PC-9 (cell line): ENCODE results near the gene IL1A. TPM values are rescaled to one million over a fixed set of nuclear protein-coding genes. Genes with fewer than 3 reads are reported as not detected.

Experiments
- BruUV-seq: library from RNA; stranded (reverse); fragments of 400-500 nt; replicated peaks from 2 replicates; lab custom pipeline; 2021; lab: Mats Ljungman, UMichigan
- CTCF ChIA-PET: fragments of 300-600 bp; sonication (Branson Sonifier 250); formaldehyde crosslinking; loops from one replicate; lab custom pipeline; 2022; ENCODE audit warnings: antibody characterized with exemption; lab: Charles Lee
- POLR2A ChIA-PET: fragments of 300-600 bp; sonication (Branson Sonifier 250); formaldehyde crosslinking; loops from one replicate; lab custom pipeline; 2022; ENCODE audit warnings: antibody characterized with exemption; ENCODE audit not compliant: unreplicated experiment; lab: Charles Lee
- DNase-seq, 2 experiments: peaks; one replicate each; pipeline versions ENCODE4 v3.0.0 to v3.0.0-alpha.2; 2015 to 2022; ENCODE audit warnings: mixed read lengths in 1 of 2
- H2AFZ ChIP-seq: fragments of 200-600 bp; sonication (generic); 2 replicates; pipeline ENCODE4 v1.8.1; 2017; ENCODE audit warnings: antibody characterized with exemption
- H3F3A ChIP-seq: fragments of 200-600 bp; sonication (generic); 2 replicates; pipeline ENCODE4 v1.8.1; 2017; ENCODE audit warnings: antibody characterized with exemption, mild to moderate bottlenecking, low read depth; ENCODE audit not compliant: insufficient read depth
- H3K27ac ChIP-seq: fragments of 200-600 bp; sonication (generic); 2 replicates; pipeline ENCODE4 v1.6.1; 2016; ENCODE audit warnings: mixed run types
- H3K27me3 ChIP-seq: fragments of 200-600 bp; sonication (generic); 2 replicates; pipeline ENCODE4 v1.6.1; 2016; ENCODE audit warnings: low read depth, mixed run types; ENCODE audit not compliant: insufficient read depth
- H3K36me3 ChIP-seq: fragments of 200-600 bp; sonication (generic); 2 replicates; pipeline ENCODE4 v1.6.1; 2016; ENCODE audit warnings: low read depth, mixed run types
- H3K4me1 ChIP-seq: fragments of 200-600 bp; sonication (generic); replicated peaks from 2 replicates; pipeline ENCODE4 v1.6.1; 2016; ENCODE audit warnings: mixed run types; ENCODE audit not compliant: insufficient read depth
- H3K4me2 ChIP-seq: fragments of 200-600 bp; sonication (generic); 2 replicates; pipeline ENCODE4 v1.6.1; 2017; ENCODE audit warnings: mixed run types
- H3K4me3 ChIP-seq: fragments of 200-600 bp; sonication (generic); 2 replicates; pipeline ENCODE4 v1.6.1; 2016; ENCODE audit warnings: mixed run types
- H3K79me2 ChIP-seq: fragments of 200-600 bp; sonication (generic); 2 replicates; pipeline ENCODE4 v1.6.1; 2017; ENCODE audit warnings: low read depth, mixed run types
- H3K9me2 ChIP-seq: fragments of 200-600 bp; sonication (generic); 2 replicates; pipeline ENCODE4 v1.8.1; 2017; ENCODE audit warnings: mild to moderate bottlenecking; ENCODE audit not compliant: insufficient read depth
- H3K9me3 ChIP-seq: fragments of 200-600 bp; sonication (generic); 2 replicates; pipeline ENCODE4 v1.8.1; 2016; ENCODE audit warnings: low read depth; ENCODE audit not compliant: insufficient read depth
- H4K20me1 ChIP-seq: fragments of 200-600 bp; sonication (generic); 2 replicates; pipeline ENCODE4 v1.8.1; 2017; ENCODE audit not compliant: insufficient read depth
- CTCF ChIP-seq: fragments of 200-600 bp; sonication (generic); conservative IDR thresholded peaks from 2 replicates; pipeline ENCODE4 v1.6.1; 2017; ENCODE audit warnings: mixed run types, antibody characterized with exemption, mild to moderate bottlenecking, moderate library complexity
- EZH2 ChIP-seq: fragments of 200-600 bp; sonication (generic); IDR thresholded peaks from 2 replicates; pipeline ENCODE4 v1.8.0; 2017; ENCODE audit warnings: antibody characterized with exemption, low read depth
- intact Hi-C: fragments of 100-400 bp; cut with micrococcal nuclease; formaldehyde crosslinking; loops from one replicate; pipeline ENCODE4 v1.10.0; 2022; ENCODE audit not compliant: unreplicated experiment
- total RNA-seq: library from RNA; stranded (reverse); gene quantifications from 2 replicates; pipeline ENCODE4 v1.2.3, GENCODE V29; 2021

Gene IL1A
- total RNA-seq, 1 experiment from 2014 or later: 0.55 TPM

GRCh38 chr2:112795774-112796173, 11.5 kb upstream of the IL1A start:
- no peaks in the 10 kb centered on the region for H4K20me1 ChIP-seq
- H3K4me2 ChIP-seq: peak overlapping the region; percentile 57
- H3K36me3 ChIP-seq: no peaks in the 10 kb centered on the region
- H3K9me3 ChIP-seq: peaks cover 17% of the 10 kb centered on the region
- no peak overlapping the region for H3K4me3 ChIP-seq
- H3K4me1 ChIP-seq: peaks cover 47% of the 10 kb centered on the region
- intact Hi-C loops: loop anchor here (2.0 kb wide), 1 partner anchor 41 kb away; the partner anchor contains the start of gene IL1B
- CTCF ChIA-PET: interaction anchor here (0.6 kb wide), 1 partner anchor 196 kb away, joined by 10 read pairs; no protein-coding TSS in a partner anchor
- peaks cover 47% of the 10 kb centered on the region for H3F3A ChIP-seq
- TF ChIP-seq EZH2 (no peak), CTCF (no peak)
- no peaks in the 10 kb centered on the region for H3K79me2 ChIP-seq
- POLR2A ChIA-PET: interaction anchor here (0.7 kb wide), 1 partner anchor 16 kb away, joined by 4 read pairs; no protein-coding TSS in a partner anchor
- H3K27me3 ChIP-seq: no peaks in the 10 kb centered on the region
- H2AFZ ChIP-seq: no peak overlapping the region
- H3K27ac ChIP-seq: peak overlapping the region; percentile 99
- DNase-seq: peak; percentile 70 to 92
- BruUV-seq: no TSS peak
- H3K9me2 ChIP-seq: no peaks in the 10 kb centered on the region

GRCh38 chr2:112794841-112795240, 10.5 kb upstream of the IL1A start:
- BruUV-seq: no TSS peak
- peak overlapping the region; percentile 57 for H3K4me2 ChIP-seq
- H3K9me3 ChIP-seq: peaks cover 20% of the 10 kb centered on the region
- H3F3A ChIP-seq: peaks cover 47% of the 10 kb centered on the region
- peak in 1 of 2 experiments; percentile 39 for DNase-seq
- H3K9me2 ChIP-seq: no peaks in the 10 kb centered on the region
- no peaks in the 10 kb centered on the region for H3K36me3 ChIP-seq
- peaks cover 51% of the 10 kb centered on the region for H3K4me1 ChIP-seq
- no peak for TF ChIP-seq EZH2
- no peak for TF ChIP-seq CTCF
- H3K79me2 ChIP-seq: no peaks in the 10 kb centered on the region
- intact Hi-C loops: loop anchor here (1.0 to 2.0 kb wide), 3 partner anchors 31 to 96 kb away; partner anchors contain the start of genes CKAP2L and IL1B
- H3K27ac ChIP-seq: peak overlapping the region; percentile 99
- POLR2A ChIA-PET: interaction anchor here (0.6 kb wide), 1 partner anchor 148 kb away, joined by 5 read pairs; no protein-coding TSS in a partner anchor
- CTCF ChIA-PET: no interaction called here
- no peak overlapping the region for H2AFZ ChIP-seq
- no peaks in the 10 kb centered on the region for H3K27me3 ChIP-seq
- H3K4me3 ChIP-seq: 0 out of 2 replicates have a peak overlapping the region, but pooled peaks have one; percentile 9
- H4K20me1 ChIP-seq: no peaks in the 10 kb centered on the region

- H3F3A ChIP-seq: peaks cover 47% of the 10 kb centered on the region
- H4K20me1 ChIP-seq: no peaks in the 10 kb centered on the region
- H3K9me2 ChIP-seq: no peaks in the 10 kb centered on the region
- H3K27me3 ChIP-seq: no peaks in the 10 kb centered on the region
- TF ChIP-seq EZH2 (no peak), CTCF (no peak)
- no peak overlapping the region for H2AFZ ChIP-seq
- peaks cover 21% of the 10 kb centered on the region for H3K9me3 ChIP-seq
- H3K4me3 ChIP-seq: peak overlapping the region; percentile 13; the same call in 1 of the 2 replicates
- H3K79me2 ChIP-seq: no peaks in the 10 kb centered on the region
- peak; percentile 74 to 97 for DNase-seq
- ChIA-PET POLR2A (no interaction called here), CTCF (interaction anchor here (0.7 to 0.8 kb wide), 2 partner anchors 10 to 147 kb away, joined by 3 read pairs; no protein-coding TSS in a partner anchor)
- H3K27ac ChIP-seq: peak overlapping the region; percentile 99
- H3K4me1 ChIP-seq: peaks cover 51% of the 10 kb centered on the region
- BruUV-seq: no TSS peak
- intact Hi-C loops: loop anchor here (1.0 to 2.0 kb wide), 3 partner anchors 30 to 97 kb away; partner anchors contain the start of genes CKAP2L and IL1B
- H3K4me2 ChIP-seq: peak overlapping the region; percentile 57
- H3K36me3 ChIP-seq: no peaks in the 10 kb centered on the region
Measured at GRCh38 chr2:112794131-112794733, 9.9 kb upstream of the IL1A start.
